ENCODE measurements around the gene SUPT6H.

GRCh38 chr17:28624148-28624547, 37.9 kb upstream of the SUPT6H start:
- TF ChIP-seq RREB1 (CRISPR knock-in tag; IDR thresholded peaks at IDR 0.05), result no peak
- TF ChIP-seq ZNF609 (CRISPR knock-in tag; IDR thresholded peaks at IDR 0.05; ENCODE audit: borderline replicate concordance), result no peak
- TF ChIP-seq FOS (IDR thresholded peaks at IDR 0.05; ENCODE audit: extremely low read depth, insufficient read length), result no peak
- TF ChIP-seq PML (IDR thresholded peaks at IDR 0.05; ENCODE audit: low read length), result no peak
- TF ChIP-seq JUN (IDR thresholded peaks at IDR 0.05; ENCODE audit: borderline replicate concordance, low read depth, low read length), result no peak
- TF ChIP-seq JUN (CRISPR knock-in tag; IDR thresholded peaks at IDR 0.05; ENCODE audit: borderline replicate concordance), result no peak
- TF ChIP-seq EP300 (IDR thresholded peaks at IDR 0.05; ENCODE audit: low read length), result no peak

All from K562 (cell line).